ENCODE measurements around the gene CCDC138. TPM values are rescaled to one million over a fixed set of nuclear protein-coding genes. Genes with fewer than 3 reads are reported as not detected.
A peak's percentile ranks its signal among the peaks of the same experiment; 100 is the strongest.

Gene CCDC138
- total and polyA plus RNA-seq, 2 of the 13 experiments (the other 11 are each of a cell fraction or from before 2014, with no cell fraction given): 5.6 to 32.5 TPM

DNA sequence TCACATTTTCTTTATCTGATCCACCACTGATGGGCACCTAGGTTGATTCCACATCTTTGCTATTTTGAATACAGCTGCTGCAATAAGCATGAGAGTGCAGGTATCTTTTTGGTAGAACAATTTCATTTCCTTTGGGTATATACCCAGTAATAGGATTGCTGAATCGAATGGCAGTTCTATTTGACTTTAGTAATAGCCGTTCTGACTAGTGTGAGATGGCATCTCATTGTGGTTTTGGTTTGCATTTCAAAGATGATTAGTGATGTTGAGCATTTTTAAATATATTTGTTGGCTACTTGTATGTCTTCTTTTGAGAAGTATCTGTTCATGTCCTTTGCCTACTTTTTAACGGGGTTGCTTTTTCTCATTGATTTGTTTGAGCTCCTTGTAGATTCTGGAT, 72.3 kb downstream of the CCDC138 start (continued):
- TF ChIP-seq, protein P1, sequence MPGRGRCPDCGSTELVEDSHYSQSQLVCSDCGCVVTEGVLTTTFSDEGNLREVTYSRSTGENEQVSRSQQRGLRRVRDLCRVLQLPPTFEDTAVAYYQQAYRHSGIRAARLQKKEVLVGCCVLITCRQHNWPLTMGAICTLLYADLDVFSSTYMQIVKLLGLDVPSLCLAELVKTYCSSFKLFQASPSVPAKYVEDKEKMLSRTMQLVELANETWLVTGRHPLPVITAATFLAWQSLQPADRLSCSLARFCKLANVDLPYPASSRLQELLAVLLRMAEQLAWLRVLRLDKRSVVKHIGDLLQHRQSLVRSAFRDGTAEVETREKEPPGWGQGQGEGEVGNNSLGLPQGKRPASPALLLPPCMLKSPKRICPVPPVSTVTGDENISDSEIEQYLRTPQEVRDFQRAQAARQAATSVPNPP (CRISPR knock-in tag; IDR thresholded peaks at IDR 0.05): no peak
- no peak for TF ChIP-seq ZNF619 (CRISPR knock-in tag; IDR thresholded peaks at IDR 0.05)

DNA sequence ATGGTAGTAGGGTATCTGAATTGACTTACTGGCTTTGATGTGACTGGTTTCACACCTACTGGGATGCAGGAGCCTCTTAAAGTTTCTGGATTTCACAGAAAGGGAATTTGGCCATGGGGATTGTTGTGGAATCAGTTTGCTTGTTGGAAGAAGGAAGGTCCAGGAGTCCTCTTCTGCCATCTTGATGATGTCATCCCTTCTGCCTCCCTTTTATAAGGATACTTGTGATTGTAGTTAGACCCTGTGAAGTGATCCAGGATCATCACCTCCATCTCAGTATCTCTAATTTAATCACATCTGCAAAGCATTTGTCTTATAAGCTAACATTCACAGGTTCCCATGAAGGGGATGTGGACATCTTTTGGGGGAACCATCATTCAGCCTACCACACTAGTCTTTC, 79.5 kb downstream of the CCDC138 start:
- no peak for TF ChIP-seq GZF1 (CRISPR knock-in tag; IDR thresholded peaks at IDR 0.05)
- TF ChIP-seq ATF7 (IDR thresholded peaks at IDR 0.05): peak; percentile 95
- no peak for TF ChIP-seq ATF7 (CRISPR knock-in tag; IDR thresholded peaks at IDR 0.05)
- intact Hi-C loops (cut with micrococcal nuclease; ENCODE audit: unreplicated experiment): no loop called here
- no peak for FAIRE-seq

DNA sequence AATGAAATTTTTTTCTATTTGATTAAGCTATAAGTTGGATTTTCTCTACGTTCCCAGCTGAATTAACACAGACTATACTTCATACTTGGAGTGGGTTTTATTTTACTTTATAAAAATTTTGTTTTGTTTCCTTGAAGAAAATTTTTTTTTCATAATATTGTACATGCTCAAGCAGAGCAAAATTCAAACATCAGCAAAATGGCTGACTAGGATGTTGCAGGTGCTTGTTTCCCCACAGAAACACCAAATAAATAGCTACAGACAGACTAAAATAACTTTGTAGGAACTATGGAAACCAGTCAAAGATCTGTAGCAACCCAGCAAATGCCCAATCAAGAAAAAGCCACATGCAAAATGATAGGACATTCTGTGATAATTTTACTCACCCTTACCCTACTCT, 82.3 kb downstream of the CCDC138 start:
- no peak for ATAC-seq
- H2AFZ ChIP-seq (ENCODE audit: low read length): no peak overlapping the region
- peaks cover 19% of the 10 kb centered on the region for H3K9me3 ChIP-seq (ENCODE audit: low read length)
- no peak overlapping the region for H3K27ac ChIP-seq (ENCODE audit: extremely low read length, insufficient read depth, low read length)
- no peak for FAIRE-seq
- no peak overlapping the region for H3K4me3 ChIP-seq (replicated peaks in 1 of 3; ENCODE audit: insufficient read depth in 1 of 3, low read depth in 2 of 3, low read length in 3 of 3)
- no peak for DNase-seq (ENCODE audit: low spot score)
- H3K9ac ChIP-seq (ENCODE audit: insufficient read depth, low read depth, low read length): no peak overlapping the region
- H3K27me3 ChIP-seq (ENCODE audit: control insufficient read depth in 1 of 2, insufficient read depth in 2 of 2, low read length in 2 of 2): no peaks in the 10 kb centered on the region
- 95% methylated on average over 1 of the region's 1 CpG for WGBS (ENCODE audit: low lambda C conversion rate)
- H3K79me2 ChIP-seq (ENCODE audit: insufficient read depth, low read length): no peaks in the 10 kb centered on the region
- intact Hi-C loops (cut with micrococcal nuclease; ENCODE audit: unreplicated experiment): no loop called here
- no peaks in the 10 kb centered on the region for H4K20me1 ChIP-seq (ENCODE audit: insufficient read depth, low read length)
- TF ChIP-seq MAFF (IDR thresholded peaks at IDR 0.05; ENCODE audit: low read depth, low read length) (peak; percentile 42; the same call in 1 of the 2 replicates), MAFK (conservative IDR thresholded peaks at IDR 0.05 in 1 of 2, IDR thresholded peaks at IDR 0.05 in 1 of 2; ENCODE audit: low read length in 2 of 2) (peak; percentile 51 to 53; a peak in 3 of 4 replicates), FOXA1 (IDR thresholded peaks at IDR 0.05) (no peak), FOXA1 (CRISPR knock-in tag; IDR thresholded peaks at IDR 0.05) (no peak)
- H3K4me1 ChIP-seq (ENCODE audit: insufficient read depth, low read length): no peaks in the 10 kb centered on the region
- H3K36me3 ChIP-seq (replicated peaks in 1 of 2; ENCODE audit: control insufficient read depth in 1 of 2, insufficient read depth in 2 of 2, low read length in 2 of 2): peaks cover 13 to 22% of the 10 kb centered on the region in 2 experiments; a peak in 4 of 5 replicates
- BruUV-seq (replicated peaks): no TSS peak
- no peak overlapping the region for H3K4me2 ChIP-seq (ENCODE audit: low read depth, low read length)
- CTCF ChIA-PET (ENCODE audit: low intra/inter-chr PET ratio, low total read pairs): no interaction called here
- POLR2A ChIA-PET: no interaction called here
- in situ Hi-C loops (cut with HindIII; ENCODE audit: extremely low pct_ligation_motif_present, low pct_unique_long_range_greater_than_20kb): no loop called here

More for the DNA sequence above, 79.5 kb downstream of the CCDC138 start:
- Histone ChIP-seq H3K36me3 (replicated peaks in 1 of 2; ENCODE audit: control insufficient read depth in 1 of 2, insufficient read depth in 2 of 2, low read length in 2 of 2) (peaks cover 13 to 22% of the 10 kb centered on the region in 2 experiments; a peak in 4 of 5 replicates), H3K4me3 (replicated peaks in 1 of 3; ENCODE audit: insufficient read depth in 1 of 3, low read depth in 2 of 3, low read length in 3 of 3) (no peak overlapping the region), H3K79me2 (ENCODE audit: insufficient read depth, low read length) (no peaks in the 10 kb centered on the region), H3K27ac (ENCODE audit: extremely low read length, insufficient read depth, low read length) (no peak overlapping the region), H3K9ac (ENCODE audit: insufficient read depth, low read depth, low read length) (no peak overlapping the region), H4K20me1 (ENCODE audit: insufficient read depth, low read length) (no peaks in the 10 kb centered on the region), H3K4me1 (ENCODE audit: insufficient read depth, low read length) (no peaks in the 10 kb centered on the region), H2AFZ (ENCODE audit: low read length) (no peak overlapping the region), H3K9me3 (ENCODE audit: low read length) (peaks cover 19% of the 10 kb centered on the region), H3K4me2 (ENCODE audit: low read depth, low read length) (no peak overlapping the region), H3K27me3 (ENCODE audit: control insufficient read depth in 1 of 2, insufficient read depth in 2 of 2, low read length in 2 of 2) (no peaks in the 10 kb centered on the region)
- in situ Hi-C loops (cut with HindIII; ENCODE audit: extremely low pct_ligation_motif_present, low pct_unique_long_range_greater_than_20kb): no loop called here
- no peak for ATAC-seq
- no peak for DNase-seq (ENCODE audit: low spot score)
- CTCF ChIA-PET (ENCODE audit: low intra/inter-chr PET ratio, low total read pairs): no interaction called here
- POLR2A ChIA-PET: no interaction called here
- no TSS peak for BruUV-seq (replicated peaks)

Measured in HepG2 (cell line).